Measurements from ENCODE around the gene TNFAIP8L2. TPM values are rescaled to one million over a fixed set of nuclear protein-coding genes. Genes with fewer than 3 reads are reported as not detected.

Gene TNFAIP8L2
- total RNA-seq, 1 donor from 2014 or later = not detected

DNA sequence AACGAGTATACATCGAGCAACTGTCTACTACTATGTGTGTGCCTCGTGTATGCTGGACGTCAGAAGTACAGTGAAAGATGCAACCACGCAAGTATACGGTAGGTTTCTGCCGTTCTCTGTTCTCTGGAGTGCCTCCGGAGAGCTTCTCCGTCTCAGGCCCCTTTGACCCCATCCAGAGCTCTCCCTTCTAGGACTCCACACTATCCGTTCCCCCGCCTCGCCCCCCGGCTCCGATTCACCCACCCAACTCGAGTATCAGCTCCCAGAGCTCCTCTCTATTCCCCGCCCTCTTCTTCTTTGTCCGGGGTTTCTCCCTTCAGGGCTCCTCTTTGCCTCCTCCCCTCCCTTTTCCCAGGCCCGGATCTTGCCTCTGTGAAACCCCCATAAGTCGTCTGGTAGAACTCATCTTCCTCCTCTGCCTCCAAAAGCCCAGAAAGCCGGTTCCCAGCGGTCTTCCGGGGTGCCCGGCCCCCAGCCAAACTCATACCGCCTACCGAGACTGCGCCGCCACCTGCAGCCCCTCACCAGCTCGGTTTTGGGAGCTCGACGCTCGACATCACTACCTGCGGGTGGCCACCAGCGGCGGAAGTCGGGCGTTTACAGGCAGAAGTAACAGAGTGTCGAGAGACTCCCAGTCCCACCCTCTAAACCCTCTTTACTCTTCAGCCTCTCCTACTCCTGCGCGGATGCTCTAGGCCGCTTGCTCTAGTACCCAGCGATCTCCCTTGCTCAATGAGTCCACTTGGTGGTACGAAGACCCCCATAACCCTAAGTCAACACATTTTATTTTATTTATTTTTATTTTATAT lies 33.4 kb downstream of the TNFAIP8L2 start, which contains the start of gene VPS72:
Gene VPS72 (minus strand): TSS at position 561 of the 809 bp plus-strand sequence. CDS start 76 bp downstream, at position 485.
- peak within 1 kb of the TSS; percentile 94 for H3K27ac ChIP-seq
- H4K20me1 ChIP-seq (ENCODE audit: low read depth) = no peaks in the 10 kb centered on the region
- H3K79me2 ChIP-seq (ENCODE audit: low read depth) = peaks cover 41% of the 10 kb centered on the region
- H3K27me3 ChIP-seq = peaks cover 4% of the 10 kb centered on the region
- peaks cover 4% of the 10 kb centered on the region for H3K27me3 Mint-ChIP-seq (ENCODE audit: insufficient read depth, low read depth)
- peak; percentile 94 for DNase-seq (ENCODE audit: low spot score)
- peak within 1 kb of the TSS; percentile 99 for H3K4me2 ChIP-seq
- H3F3A ChIP-seq (ENCODE audit: low read depth) = peaks cover 6% of the 10 kb centered on the region
- H3K4me1 ChIP-seq = peaks cover 8% of the 10 kb centered on the region
- peak within 1 kb of the TSS; percentile 100 for H3K4me3 Mint-ChIP-seq
- H3K9me3 ChIP-seq (ENCODE audit: low read depth) = no peaks in the 10 kb centered on the region
- H3K9ac ChIP-seq = peak within 1 kb of the TSS; percentile 95
- H3K27ac Mint-ChIP-seq = peak within 1 kb of the TSS; percentile 99
- H3K4me1 Mint-ChIP-seq = peaks cover 17% of the 10 kb centered on the region
- peak; percentile 29 for TF ChIP-seq EZH2 (IDR thresholded peaks at IDR 0.05)
- TF ChIP-seq, protein P1, sequence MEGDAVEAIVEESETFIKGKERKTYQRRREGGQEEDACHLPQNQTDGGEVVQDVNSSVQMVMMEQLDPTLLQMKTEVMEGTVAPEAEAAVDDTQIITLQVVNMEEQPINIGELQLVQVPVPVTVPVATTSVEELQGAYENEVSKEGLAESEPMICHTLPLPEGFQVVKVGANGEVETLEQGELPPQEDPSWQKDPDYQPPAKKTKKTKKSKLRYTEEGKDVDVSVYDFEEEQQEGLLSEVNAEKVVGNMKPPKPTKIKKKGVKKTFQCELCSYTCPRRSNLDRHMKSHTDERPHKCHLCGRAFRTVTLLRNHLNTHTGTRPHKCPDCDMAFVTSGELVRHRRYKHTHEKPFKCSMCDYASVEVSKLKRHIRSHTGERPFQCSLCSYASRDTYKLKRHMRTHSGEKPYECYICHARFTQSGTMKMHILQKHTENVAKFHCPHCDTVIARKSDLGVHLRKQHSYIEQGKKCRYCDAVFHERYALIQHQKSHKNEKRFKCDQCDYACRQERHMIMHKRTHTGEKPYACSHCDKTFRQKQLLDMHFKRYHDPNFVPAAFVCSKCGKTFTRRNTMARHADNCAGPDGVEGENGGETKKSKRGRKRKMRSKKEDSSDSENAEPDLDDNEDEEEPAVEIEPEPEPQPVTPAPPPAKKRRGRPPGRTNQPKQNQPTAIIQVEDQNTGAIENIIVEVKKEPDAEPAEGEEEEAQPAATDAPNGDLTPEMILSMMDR (IDR thresholded peaks at IDR 0.05) = no peak
- no peak for TF ChIP-seq EZH2phosphoT487 (IDR thresholded peaks at IDR 0.05)
- H3K4me3 ChIP-seq = peak within 1 kb of the TSS; percentile 99
- H3K36me3 ChIP-seq = peaks cover 2% of the 10 kb centered on the region
- peak within 1 kb of the TSS; percentile 96 for H2AFZ ChIP-seq (replicated peaks)
- peaks cover 12% of the 10 kb centered on the region for H3K36me3 Mint-ChIP-seq
- H3K9me3 Mint-ChIP-seq = no peaks in the 10 kb centered on the region

DNA sequence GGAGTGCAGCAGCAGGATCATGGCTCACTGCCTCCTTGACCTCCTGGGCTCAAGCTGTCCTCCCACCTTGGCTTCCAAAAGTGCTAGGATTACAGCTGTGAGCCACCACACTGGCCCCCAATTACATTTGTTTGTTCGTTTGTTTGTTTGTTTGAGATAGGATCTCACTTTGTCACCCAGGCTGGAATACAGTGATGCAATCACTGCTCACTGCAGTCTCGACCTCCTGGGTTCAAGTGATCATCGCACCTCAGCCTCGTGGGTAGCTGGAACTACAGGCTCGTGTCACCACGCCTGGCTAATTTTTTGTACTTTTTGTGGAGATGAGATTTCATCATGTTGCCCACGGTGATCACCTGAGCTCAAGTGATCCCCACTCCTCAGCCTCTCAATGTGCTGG lies 35.6 kb downstream of the TNFAIP8L2 start:
- H3K36me3 ChIP-seq = no peaks in the 10 kb centered on the region
- H3K4me1 Mint-ChIP-seq = peaks cover 20% of the 10 kb centered on the region
- H3K4me3 Mint-ChIP-seq = no peak overlapping the region
- no peak overlapping the region for H2AFZ ChIP-seq (replicated peaks)
- peaks cover 8% of the 10 kb centered on the region for H3K4me1 ChIP-seq
- DNase-seq (ENCODE audit: low spot score) = no peak
- no peaks in the 10 kb centered on the region for H3K9me3 Mint-ChIP-seq
- H3K27me3 ChIP-seq = peaks cover 4% of the 10 kb centered on the region
- peaks cover 29% of the 10 kb centered on the region for H3K79me2 ChIP-seq (ENCODE audit: low read depth)
- no peak overlapping the region for H3K27ac ChIP-seq
- H3K27me3 Mint-ChIP-seq (ENCODE audit: insufficient read depth, low read depth) = peaks cover 4% of the 10 kb centered on the region
- H3K9ac ChIP-seq = no peak overlapping the region
- no peak overlapping the region for H3K4me2 ChIP-seq
- H3K4me3 ChIP-seq = no peak overlapping the region
- no peaks in the 10 kb centered on the region for H4K20me1 ChIP-seq (ENCODE audit: low read depth)
- H3K9me3 ChIP-seq (ENCODE audit: low read depth) = no peaks in the 10 kb centered on the region
- TF ChIP-seq, protein P1 (IDR thresholded peaks at IDR 0.05) = no peak
- H3F3A ChIP-seq (ENCODE audit: low read depth) = peaks cover 12% of the 10 kb centered on the region
- no peak overlapping the region for H3K27ac Mint-ChIP-seq
- no peaks in the 10 kb centered on the region for H3K36me3 Mint-ChIP-seq

DNA sequence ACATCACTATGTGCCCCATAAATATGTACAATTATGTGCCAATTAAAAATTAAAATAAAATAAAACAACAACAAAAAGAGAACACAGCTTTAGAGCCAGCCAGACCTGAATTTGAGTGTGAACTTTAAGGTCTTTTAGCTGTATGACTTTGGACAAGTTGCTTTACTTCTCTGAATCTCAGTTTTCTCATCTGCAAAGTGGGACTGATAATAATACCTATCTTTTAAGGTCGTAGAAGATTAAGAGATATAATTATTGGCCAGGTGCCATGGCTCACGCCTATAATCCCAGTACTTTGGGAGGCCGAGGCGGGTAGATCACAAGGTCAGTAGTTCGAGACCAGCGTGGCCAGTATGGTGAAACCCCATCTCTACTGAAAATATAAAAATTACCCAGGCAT lies 36.9 kb downstream of the TNFAIP8L2 start:
- H2AFZ ChIP-seq (replicated peaks) = no peak overlapping the region
- Mint-ChIP-seq H3K4me1 (peaks cover 25% of the 10 kb centered on the region), H3K27me3 (ENCODE audit: insufficient read depth, low read depth) (peaks cover 15% of the 10 kb centered on the region), H3K9me3 (no peaks in the 10 kb centered on the region), H3K27ac (no peak overlapping the region), H3K36me3 (peaks cover under 1% of the 10 kb centered on the region), H3K4me3 (no peak overlapping the region)
- no peak overlapping the region for H3K9ac ChIP-seq
- peaks cover 18% of the 10 kb centered on the region for H3K79me2 ChIP-seq (ENCODE audit: low read depth)
- no peak overlapping the region for H3K27ac ChIP-seq
- H3K4me2 ChIP-seq = no peak overlapping the region
- no peaks in the 10 kb centered on the region for H3K36me3 ChIP-seq
- DNase-seq (ENCODE audit: low spot score) = no peak
- H3K4me1 ChIP-seq = peaks cover 8% of the 10 kb centered on the region
- TF ChIP-seq, protein P1 (IDR thresholded peaks at IDR 0.05) = no peak
- TF ChIP-seq EZH2phosphoT487 (IDR thresholded peaks at IDR 0.05) (no peak), EZH2 (IDR thresholded peaks at IDR 0.05) (no peak)
- no peak overlapping the region for H3K4me3 ChIP-seq
- H3K27me3 ChIP-seq = peaks cover 4% of the 10 kb centered on the region
- H3F3A ChIP-seq (ENCODE audit: low read depth) = peaks cover 22% of the 10 kb centered on the region
- H4K20me1 ChIP-seq (ENCODE audit: low read depth) = no peaks in the 10 kb centered on the region
- no peaks in the 10 kb centered on the region for H3K9me3 ChIP-seq (ENCODE audit: low read depth)

Measured in neural progenitor cell (in vitro differentiated cells).